Measurements from ENCODE around the gene PDHX.

Gene PDHX

GRCh38 chr11:35045236-35045820, 128.9 kb downstream of the PDHX start:
- H3K4me3 ChIP-seq (ENCODE audit: low read length) = no peak overlapping the region
- H3K36me3 ChIP-seq (ENCODE audit: control insufficient read depth, low read depth, low read length) = no peaks in the 10 kb centered on the region
- H3K9me3 ChIP-seq (ENCODE audit: control insufficient read depth, low read depth, low read length) = no peaks in the 10 kb centered on the region
- no peak overlapping the region for H3K9ac ChIP-seq (ENCODE audit: low read length)
- H3K27ac ChIP-seq (ENCODE audit: low read length) = no peak overlapping the region
- no peaks in the 10 kb centered on the region for H3K4me1 ChIP-seq (ENCODE audit: control insufficient read depth, low read depth, low read length)
- H3K27me3 ChIP-seq (ENCODE audit: control insufficient read depth, insufficient read depth, low read length) = no peaks in the 10 kb centered on the region

Measured in iPS-18a (cell line).